ENCODE measurements around the gene PTPRA. TPM values are rescaled to one million over a fixed set of nuclear protein-coding genes. Genes with fewer than 3 reads are reported as not detected.

The PTPRA gene
- total and polyA plus RNA-seq, 2 of the 4 experiments (the other 2 are of a cell fraction), result 35.0 to 50.0 TPM

DNA sequence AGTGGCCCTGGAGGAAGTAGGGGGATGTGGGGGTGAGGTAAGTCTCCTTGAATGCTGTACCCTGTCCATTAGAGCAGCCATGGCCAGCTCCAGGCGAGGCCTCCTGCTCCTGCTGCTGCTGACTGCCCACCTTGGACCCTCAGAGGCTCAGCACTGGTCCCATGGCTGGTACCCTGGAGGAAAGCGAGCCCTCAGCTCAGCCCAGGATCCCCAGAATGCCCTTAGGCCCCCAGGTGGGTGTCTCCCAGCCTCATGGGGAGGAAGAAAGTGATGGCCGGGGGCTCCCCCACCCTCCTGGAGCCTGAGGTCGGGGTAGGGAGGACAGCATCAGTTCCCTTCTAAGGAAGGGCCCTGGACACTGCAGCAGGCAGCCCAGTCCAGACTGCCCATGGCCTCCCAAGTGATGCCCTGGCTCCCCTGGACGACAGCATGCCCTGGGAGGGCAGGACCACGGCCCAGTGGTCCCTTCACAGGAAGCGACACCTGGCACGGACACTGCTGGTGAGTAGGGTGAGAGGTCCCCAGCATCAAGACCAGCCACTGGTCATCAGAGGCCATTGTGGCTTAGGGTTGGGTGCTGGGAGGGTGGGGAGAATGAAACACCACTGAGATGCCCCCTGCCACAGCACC lies 171.2 kb downstream of the PTPRA start:
- H3K14ac ChIP-seq (replicated peaks; ENCODE audit: low read depth, low read length), result no peak overlapping the region
- H2BK20ac ChIP-seq (ENCODE audit: low read depth, low read length), result no peak overlapping the region
- H4K5ac ChIP-seq (ENCODE audit: low read depth, low read length), result no peak overlapping the region
- no peak overlapping the region for H3K4me2 ChIP-seq (ENCODE audit: low read depth, low read length)
- in situ Hi-C loops (cut with MboI; ENCODE audit: low sequenced_read_pairs), result no loop called here
- H3K4me3 ChIP-seq (ENCODE audit: insufficient read depth, low read depth, low read length), result no peak overlapping the region
- BruUV-seq (replicated peaks), result no TSS peak
- peak overlapping the region; percentile 92 for H3K4ac ChIP-seq (ENCODE audit: low read depth, low read length)
- H3K23ac ChIP-seq (ENCODE audit: low read depth, low read length), result no peak overlapping the region
- DNase-seq (no peak), ATAC-seq (ENCODE audit: low read depth) (no peak)
- H4K91ac ChIP-seq (ENCODE audit: insufficient read depth, low read depth, low read length), result no peak overlapping the region; the same call in 1 of the 2 replicates
- H3K56ac ChIP-seq (ENCODE audit: extremely low read depth, insufficient read depth, low read length), result no peak overlapping the region
- peaks cover 13% of the 10 kb centered on the region for H3K4me1 ChIP-seq (ENCODE audit: control insufficient read depth, insufficient read depth, low read length)
- no peak overlapping the region for H2BK120ac ChIP-seq (ENCODE audit: low read depth, low read length)
- ChIA-PET POLR2A (ENCODE audit: unreplicated experiment) (no interaction called here), CTCF (no interaction called here)
- TF ChIP-seq CEBPB (IDR thresholded peaks at IDR 0.05; ENCODE audit: low read depth, low read length), result no peak
- no peak for TF ChIP-seq CHD1 (IDR thresholded peaks at IDR 0.05; ENCODE audit: low read depth, low read length)
- peak overlapping the region; percentile 95 for H2AK9ac ChIP-seq (replicated peaks; ENCODE audit: low read depth, low read length, poor library complexity)
- H4K8ac ChIP-seq (ENCODE audit: low read depth in 2 of 2, low read length in 2 of 2), result peak overlapping the region; percentile 31 to 91; a peak in 2 of 4 replicates
- peak overlapping the region; percentile 97 for H2BK5ac ChIP-seq (ENCODE audit: low read depth, low read length, poor library complexity, severe bottlenecking)
- peaks cover 10 to 22% of the 10 kb centered on the region in 2 experiments for H3K79me1 ChIP-seq (ENCODE audit: low read depth in 1 of 2, low read length in 2 of 2)
- no peak overlapping the region for H2AFZ ChIP-seq (replicated peaks; ENCODE audit: low read length, poor library complexity)
- H4K20me1 ChIP-seq (ENCODE audit: insufficient read depth, low read length), result peaks cover 8% of the 10 kb centered on the region
- dilution Hi-C loops (cut with HindIII; ENCODE audit: low sequenced_read_pairs, unreplicated experiment), result no loop called here
- no peak overlapping the region for H2BK15ac ChIP-seq (ENCODE audit: low read depth, low read length)
- no peak overlapping the region for H3K18ac ChIP-seq (ENCODE audit: low read depth, low read length)
- intact Hi-C loops (cut with micrococcal nuclease), result no loop called here
- H3K9ac ChIP-seq (ENCODE audit: low read depth, low read length), result no peak overlapping the region
- H3K9me3 ChIP-seq (ENCODE audit: control insufficient read depth, insufficient read depth, low read length), result no peaks in the 10 kb centered on the region
- no peaks in the 10 kb centered on the region for H3K27me3 ChIP-seq (ENCODE audit: control insufficient read depth, insufficient read depth, low read length)
- peaks cover 24% of the 10 kb centered on the region for H3K9me1 ChIP-seq (ENCODE audit: insufficient read depth, low read length)
- no peak overlapping the region for H3K27ac ChIP-seq (ENCODE audit: insufficient read depth, low read length)
- WGBS, 2 experiments (ENCODE audit: extremely low coverage in 2 of 2, insufficient read length in 1 of 2), result 100% methylated on average over 1 of the region's 8 CpGs; no CpG with 5 or more reads in 1 of the 2 experiments
- H3K36me3 ChIP-seq (ENCODE audit: control insufficient read depth, insufficient read depth, low read length), result peaks cover 27% of the 10 kb centered on the region
- H2AK5ac ChIP-seq (ENCODE audit: low read depth, low read length), result no peak overlapping the region

All from IMR-90 (cell line).